ENCODE data around the gene PRAF2.

Gene PRAF2, protein sequence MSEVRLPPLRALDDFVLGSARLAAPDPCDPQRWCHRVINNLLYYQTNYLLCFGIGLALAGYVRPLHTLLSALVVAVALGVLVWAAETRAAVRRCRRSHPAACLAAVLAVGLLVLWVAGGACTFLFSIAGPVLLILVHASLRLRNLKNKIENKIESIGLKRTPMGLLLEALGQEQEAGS

DNA sequence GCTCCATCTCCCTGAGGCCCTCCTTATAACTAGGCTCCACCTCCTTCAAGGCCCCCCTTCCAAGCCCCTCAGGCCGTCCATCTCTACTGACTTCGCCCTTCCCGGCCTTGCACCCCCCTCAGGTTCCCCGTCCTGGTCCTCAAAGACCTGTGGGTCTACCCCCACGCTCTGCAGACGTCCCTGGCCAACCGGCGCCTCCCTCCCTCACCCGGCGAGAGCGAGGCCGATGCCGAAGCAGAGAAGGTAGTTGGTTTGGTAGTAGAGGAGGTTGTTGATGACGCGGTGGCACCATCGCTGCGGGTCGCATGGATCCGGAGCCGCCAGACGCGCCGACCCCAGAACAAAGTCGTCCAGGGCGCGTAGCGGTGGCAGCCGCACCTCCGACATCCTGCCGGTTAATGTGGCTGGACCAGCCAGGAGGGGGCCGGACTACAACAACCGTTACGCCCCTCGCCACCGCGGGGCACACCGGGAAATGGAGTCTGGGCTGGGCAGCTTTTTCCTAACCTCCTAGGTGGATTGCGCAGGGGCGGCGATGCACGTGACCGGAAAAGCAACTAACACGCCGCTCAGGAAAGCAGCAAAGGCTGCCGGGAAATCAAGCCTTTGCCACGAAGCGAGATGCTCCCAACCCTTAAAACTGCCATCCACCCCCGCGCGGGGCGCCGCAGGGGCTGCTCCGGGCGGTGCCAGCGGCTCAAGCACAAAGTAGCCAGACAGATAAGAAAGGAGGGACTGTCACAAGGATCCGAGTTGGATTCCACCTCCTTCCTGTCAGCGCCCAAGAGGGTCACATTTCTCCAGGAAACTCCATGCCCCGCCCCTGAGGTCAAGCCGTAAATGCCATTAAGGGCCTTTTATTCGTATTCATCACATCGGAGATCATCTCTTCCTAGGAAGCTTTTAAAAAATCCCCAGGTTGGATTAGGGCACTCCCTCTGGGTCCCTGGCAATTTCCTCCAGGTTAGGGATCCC is at the start of gene PRAF2:
TSS of gene PRAF2 (minus strand) at position 402 of the 975 bp plus-strand sequence. CDS start at position 387, 15 bp downstream.
- peak; percentile 86 for DNase-seq

DNA sequence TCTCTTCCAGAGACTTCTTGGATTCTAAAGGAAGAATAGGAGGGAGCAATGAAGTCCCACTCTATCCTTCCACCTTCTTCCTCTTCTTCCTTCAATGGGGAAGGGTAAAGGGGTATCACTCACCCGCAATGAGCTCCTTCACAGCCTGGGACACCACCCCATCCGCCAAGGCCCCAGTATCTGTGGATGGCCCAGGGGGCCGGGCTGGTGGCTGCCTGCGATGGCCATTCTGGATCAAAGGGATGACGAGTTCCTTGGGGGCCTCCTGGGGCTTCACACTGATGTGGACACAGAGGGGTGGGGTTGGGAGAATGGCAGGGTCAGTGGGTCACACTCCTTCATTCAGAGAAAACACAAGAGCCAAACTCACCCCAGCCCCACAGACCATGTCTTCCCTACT is 48.7 kb upstream of the PRAF2 start:
- no peak for DNase-seq

DNA sequence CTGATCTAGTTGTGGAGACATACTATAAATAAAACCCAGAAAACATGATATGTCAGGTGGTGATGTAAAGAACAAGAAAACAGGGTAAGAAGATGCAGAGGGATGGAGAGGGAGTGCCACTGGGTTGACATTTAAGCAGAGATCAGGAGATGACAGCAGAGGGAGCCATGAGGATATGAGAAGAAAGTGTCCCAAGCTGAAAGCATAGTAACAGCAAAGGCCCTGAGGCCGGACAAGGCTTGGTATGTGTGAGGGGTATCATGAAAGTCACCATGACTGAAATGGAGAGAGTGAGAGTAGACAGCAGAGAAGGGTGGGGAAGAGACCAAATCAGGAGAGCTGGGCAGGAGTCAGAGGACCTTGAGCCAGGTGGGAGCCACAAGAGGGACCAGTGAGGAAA is 46.3 kb upstream of the PRAF2 start:
- DNase-seq = no peak

DNA sequence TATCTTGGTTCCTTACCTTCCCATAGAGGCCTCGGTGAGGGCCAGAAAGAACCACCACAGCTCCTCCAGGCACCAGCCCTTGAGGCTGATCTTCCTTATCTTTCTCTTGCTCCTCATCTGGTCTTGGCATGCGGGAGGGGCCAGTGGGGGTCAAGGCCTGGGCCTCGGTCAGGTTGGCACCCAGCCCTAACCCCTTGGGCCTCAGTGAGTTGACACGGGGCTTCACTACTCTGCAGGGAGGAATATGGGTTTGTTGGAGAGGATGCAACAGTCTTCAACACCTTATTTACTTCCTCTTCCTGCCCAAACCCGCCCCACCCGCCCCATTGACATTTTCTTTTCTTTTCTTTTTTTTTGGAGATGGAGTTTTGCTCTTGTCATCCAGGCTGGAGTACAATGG is 43.8 kb upstream of the PRAF2 start:
- no peak for DNase-seq

DNA sequence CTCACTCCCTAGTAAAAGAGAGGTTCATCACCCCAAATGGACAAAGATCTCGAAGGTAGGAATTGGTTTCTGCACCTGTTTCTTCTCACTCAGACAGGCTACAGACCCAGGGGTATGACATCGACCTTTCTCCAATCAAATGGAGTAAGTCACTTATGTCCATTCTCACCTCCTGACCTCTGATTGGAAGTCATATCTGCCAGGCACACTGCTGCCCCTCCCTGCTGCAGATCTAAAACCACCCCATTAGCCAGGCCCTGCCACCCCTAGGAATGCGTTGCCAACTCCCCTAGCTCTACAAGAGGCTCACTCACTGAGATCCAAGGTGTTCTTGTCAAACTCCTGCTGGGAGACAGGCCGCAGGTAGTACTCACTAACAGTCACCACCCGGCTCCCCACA is 42.9 kb upstream of the PRAF2 start:
- DNase-seq = no peak

DNA sequence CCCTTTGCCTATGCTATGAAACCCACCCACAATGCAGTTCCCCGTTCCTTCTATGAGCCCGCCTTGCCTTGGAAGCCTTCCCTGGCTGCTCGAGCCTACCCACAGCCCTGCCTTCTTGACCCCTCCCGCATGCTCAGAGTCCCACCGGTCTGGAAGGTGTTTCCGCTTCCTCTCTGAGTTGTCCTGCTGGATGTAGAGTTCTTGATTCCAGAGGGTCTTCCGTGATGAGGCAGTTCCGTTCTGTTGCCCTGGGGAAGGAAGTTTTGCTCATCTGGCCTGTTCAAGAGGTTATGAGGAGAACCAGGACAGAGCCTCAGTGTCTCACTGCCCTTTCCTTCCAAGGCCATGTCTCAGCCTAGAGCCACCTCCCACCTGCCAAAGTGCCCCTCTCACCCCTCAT is 42.3 kb upstream of the PRAF2 start:
- DNase-seq = no peak

DNA sequence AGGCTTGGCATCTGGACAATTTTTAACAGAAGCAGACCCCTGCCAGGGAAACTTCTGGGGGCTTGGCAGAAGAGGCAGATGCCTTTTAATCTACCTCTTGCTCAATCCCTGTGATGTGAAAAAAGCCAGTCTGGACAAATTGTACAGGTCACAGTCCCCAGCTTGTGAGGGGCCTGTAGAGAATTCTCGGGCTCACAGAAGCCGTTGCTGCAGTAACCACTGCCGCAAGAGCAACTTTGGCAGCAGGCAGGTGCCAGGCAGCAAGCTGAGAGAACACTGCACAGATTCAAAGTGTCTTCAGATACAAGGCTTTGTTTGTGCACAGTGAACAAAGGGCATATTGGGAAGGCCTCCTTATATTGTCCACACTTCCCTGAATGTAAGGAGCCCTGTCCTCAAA is 38.0 kb upstream of the PRAF2 start:
- DNase-seq = no peak

DNA sequence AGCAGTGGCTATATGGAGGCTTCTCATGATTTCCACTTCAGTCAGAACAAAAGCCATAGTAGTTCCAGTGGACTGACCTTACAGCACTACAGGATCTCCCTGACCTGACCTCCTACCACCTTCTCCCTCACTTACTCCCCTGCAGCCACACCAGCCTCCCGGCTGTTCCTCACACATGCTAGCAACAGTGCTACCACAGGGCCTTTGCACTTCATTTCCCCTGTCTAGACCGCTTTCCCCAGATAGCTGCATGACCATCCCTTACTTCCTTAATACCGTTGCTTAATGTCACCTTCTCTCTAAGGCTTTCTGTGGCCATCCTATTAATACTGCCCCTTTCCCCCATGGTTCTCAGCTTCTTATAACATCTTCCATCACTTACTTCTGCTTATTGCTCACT is 36.6 kb upstream of the PRAF2 start:
- no peak for DNase-seq

DNA sequence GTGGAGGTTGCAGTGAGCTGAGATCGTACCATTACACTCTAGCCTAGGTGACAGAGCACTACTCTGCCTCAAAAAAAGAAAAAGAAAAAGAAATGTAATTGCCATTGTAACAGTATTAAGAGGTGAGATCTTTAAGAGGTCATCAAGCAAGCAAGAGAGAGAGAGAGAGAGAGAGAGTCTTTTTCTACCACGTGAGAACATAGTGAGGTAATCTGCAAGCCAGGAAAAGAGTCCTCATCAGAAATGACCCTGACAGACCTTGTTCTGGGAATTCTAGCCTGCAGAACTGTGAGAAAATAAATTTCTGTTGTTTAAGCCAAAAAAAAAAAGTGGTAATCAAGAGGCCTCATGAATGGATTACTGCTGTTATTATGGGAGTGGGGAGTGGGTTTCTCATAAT is 34.8 kb upstream of the PRAF2 start:
- no peak for DNase-seq

DNA sequence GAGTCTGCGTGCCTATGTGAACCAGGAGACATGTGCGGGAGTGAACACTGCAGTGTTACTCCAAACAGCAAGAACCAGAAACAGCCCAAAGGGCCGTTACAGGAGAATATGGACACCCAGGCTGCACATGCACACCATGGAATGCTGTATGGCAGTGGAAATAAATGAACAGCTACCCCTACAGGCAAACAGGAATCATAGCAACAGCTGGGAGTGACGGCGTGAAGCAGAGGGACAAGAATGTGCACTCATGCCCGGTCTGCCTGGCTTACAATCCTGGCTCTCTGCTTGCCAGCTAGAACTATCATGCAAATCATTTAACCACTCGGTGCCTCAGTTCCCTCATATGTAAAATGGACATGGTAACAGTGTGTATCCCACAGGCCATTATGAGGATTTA is 33.1 kb upstream of the PRAF2 start:
- no peak for DNase-seq

DNA sequence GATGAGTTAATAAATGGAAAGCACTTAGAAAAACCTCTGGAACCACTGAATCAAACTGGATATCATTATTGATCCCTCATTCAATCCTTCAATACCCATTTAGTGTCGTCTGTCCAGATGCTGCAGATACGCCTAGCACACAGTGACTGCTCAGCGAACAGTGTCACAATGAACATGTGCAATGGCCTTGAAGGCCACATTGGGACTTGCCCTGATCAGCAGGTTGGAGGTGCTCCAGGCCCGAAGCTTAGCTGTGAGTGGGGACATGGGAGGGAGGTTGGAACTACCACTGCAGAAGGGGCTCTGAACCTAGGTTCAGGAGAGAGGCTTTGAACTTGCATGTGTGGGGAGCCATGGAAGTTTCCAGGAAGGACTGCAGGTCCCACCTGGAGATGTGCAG is 32.5 kb upstream of the PRAF2 start:
- DNase-seq = no peak

DNA sequence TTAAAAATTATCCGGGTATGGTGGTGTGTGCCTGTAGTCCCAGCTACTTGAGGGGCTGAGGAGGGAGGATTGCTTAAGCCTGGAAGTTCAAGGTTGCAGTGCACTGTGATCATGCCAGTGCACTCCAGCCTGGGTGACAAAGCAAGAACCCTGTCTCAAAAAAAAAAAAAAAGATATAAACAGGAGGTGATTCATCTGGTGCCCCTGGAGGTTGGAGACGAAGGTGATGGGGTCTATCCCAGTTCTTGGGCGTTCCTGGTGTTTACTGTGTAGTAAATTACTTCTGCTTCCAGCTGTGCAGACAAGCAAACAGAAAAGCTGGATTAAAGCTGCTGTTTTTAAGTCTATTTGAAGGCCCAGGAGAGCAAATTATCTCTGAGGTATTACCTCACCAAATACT is 29.8 kb upstream of the PRAF2 start:
- no peak for DNase-seq

DNA sequence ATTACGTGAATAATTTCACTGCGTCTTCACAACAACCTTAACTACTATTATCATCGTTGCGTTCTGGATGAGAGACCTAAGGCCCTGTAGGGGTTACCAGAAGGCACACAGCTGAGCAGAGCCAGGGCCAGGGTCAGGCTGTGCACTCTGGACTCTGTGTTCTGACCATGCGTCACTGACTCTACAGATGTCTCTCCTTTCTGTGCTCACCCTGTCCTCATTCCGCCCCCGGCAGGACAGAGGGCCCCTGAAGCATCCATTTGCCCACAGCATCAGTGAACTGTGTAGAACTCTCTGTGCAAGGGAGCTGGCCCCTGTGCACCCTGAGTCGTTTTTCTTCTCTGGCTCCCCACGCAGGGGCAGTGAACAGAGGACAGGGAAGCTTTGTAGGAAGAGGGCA is 28.4 kb upstream of the PRAF2 start:
- no peak for DNase-seq

DNA sequence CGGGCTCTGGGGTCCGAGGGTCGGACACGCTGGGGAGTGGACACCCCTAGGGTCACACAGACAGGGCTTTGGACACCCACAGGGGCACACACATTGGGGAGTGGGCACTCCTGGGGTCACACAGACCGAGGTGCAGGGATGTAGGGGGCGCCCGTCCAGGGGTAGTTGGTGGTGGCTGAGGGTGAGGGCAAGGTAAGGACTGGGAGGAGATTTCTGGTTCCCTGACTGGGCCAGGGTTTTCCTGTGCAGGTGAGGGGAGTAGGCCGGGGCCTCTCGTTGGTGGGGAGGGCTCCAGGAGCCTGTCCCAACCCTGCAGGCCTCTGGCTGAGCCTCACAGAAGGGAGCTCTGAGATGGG is 27.8 kb upstream of the PRAF2 start:
- no peak for DNase-seq

DNA sequence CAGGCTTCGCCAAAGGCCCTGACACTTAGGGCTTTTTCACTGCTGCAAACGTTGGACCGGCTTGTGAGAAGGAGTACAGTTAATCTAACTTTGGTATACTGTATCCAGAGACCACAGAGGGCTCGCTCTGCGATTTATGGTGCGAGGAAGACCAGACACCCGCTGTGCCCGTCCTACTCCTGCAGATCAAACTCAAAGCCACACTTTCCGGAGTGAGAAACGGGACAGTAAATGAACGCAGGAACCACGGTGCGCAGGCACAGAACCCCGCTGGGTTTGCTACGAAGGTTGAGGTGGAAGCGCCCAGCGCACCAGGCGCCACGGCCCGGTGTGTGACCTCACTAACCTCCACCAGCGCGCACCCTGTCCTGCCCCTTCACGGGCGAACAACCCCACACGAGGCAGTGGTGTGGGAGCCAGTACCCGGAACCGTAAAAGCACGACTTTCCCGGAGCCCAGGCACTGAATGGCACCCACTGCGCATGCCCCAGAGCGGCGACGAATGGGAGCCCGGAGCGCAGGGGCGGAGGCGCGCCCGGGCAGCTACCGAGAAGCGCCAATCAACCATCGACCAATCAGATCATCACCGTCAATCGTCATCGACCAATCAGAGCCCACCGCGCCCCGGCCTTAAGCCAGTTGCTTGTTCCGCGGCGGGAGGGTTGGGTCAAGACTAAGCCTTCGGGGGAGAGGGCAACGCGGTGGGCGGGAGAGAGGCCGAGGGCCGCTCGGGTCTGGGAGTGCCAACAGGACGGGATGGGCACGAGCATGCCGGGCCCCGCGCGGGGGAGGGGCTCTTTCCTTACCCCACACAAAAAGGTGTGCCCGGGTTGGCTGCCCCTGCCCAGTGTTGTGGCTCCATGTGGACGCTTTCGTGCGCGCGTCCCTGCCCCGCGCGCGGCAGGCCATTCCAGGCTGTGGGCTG is 27.2 kb upstream of the PRAF2 start:
- DNase-seq = peak; percentile 84

DNA sequence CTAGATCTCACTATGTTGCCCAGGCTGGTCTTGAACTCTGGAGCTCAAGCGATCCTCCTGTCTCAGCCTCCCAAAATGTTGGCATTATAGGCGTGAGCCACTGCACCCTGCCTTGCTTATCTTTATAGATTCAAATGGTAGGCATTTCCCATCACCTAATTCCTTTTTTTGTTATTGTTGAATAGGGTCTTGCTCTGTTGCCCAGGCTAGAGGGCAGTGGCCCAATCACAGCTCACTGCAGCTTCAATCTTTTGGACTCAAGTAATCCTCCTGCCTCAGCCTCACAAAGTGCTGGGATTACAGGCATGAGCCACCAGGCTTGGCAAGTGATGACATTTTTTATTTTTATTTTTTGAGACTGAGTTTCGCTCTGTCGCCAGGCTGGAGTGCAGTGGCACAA is 22.6 kb upstream of the PRAF2 start:
- DNase-seq = no peak

DNA sequence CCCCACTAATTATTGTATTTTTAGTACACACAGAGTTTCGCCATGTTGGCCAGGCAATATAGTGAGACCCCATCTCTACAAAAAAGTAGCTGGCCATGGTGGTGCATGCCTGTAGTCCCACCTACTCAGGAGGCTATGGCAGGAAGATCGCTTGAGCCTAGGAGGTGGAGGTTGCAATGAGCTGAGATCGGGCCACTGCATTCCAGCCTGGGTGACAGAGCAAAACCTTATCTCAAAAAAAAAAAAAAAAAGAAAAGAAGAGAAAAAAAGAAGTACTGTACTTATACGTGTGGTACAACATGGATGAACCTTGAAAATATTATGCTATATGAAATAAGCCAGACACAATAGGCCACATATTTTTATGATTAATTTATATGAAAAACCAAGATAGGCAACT is 15.8 kb upstream of the PRAF2 start:
- no peak for DNase-seq

DNA sequence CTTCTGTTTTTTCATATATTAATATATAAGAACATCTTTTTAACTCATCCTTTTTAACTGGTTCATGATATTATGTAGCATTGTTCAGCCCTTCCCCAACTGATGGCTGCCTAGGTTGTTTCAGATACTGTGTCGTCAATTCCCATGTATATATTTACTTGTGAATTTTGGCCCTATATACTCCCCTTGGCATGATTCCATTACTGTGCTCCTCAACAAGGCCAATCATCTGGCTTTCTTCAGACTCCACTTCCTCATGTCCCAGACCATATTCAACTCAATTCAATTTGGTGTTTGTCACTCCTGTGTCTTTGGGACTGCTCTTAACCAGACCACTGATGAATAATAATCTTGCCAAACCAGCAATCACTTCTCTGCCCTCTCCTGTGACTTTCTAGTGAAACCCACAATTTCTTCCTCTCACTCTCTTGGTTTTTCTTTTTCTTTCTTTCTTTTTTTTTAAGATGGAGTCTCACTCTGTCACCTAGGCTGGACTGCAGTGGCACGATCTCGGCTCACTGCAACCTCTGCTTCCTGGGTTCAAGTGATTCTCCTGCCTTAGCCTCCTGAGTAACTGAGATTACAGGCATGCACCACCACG is 8.6 kb upstream of the PRAF2 start:
- DNase-seq = no peak

DNA sequence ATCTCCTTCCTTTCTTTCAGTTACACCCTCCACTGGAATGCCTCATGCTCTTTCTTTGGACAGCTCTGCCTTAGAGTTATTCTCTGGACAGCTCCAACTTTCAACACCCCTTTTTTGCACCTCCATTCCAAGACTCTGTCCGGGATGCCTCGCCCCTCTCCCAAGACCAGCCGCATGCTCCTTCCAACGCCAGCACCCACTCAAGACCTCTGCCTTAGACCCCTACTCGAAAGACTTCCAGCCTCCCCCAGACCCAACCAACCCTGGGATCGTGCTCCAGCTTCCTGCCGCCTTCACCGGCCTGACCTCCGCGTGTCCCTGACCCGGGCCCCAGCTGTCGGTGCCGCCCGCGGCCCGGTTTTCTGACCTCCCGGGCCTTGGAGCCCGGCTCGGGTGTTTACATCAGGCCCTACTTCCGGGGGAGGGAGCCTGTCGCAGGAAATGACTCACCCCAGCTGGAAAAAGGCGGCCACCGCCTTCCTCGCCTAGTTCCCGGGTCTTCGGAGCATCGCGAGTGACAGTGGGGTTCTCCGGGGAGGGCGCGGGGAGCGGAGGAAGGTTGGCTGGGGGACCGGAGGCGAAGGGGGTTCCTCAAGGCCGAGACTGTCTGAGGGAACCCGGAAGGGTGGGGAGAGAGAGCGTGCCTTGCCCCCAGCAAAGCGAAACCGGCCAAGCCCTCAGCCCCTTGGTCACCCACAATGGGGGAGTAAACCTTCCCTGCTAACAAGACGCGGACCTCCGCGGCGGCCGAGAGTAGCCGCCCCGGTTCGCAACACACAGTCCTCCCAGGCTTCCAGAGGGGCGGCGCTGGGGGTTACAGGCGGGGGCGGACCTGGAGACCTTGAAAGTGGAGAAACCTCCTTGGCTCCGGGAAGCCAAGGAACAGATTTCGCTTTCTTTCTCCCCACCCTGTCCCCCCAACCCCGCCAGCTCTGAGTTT is 6.0 kb upstream of the PRAF2 start, which contains the start of gene WDR45:
TSS of gene WDR45 (minus strand) at position 399 of the 940 bp plus-strand sequence. CDS start 1,792 bp downstream, outside the sequence.
- peak; percentile 58 for DNase-seq

DNA sequence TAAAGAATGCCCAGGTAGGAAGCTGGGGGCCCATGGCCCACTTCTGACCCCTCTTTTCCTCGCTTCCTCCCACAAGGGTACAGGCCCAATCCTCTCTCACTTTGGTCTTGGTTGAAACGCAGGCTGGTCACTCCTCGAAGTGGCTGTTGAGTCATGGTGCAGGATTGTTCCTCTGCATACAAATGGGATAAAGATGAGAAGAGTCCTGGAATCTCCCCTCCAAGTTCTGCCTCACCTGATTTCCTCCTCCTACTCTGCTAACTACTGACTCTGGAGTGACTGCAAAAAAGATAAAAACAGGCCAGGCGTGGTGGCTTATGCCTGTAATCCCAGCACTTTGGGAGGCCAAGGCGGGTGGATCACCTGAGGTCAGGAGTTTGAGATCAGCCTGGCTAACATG is 4.1 kb upstream of the PRAF2 start:
- DNase-seq = no peak

DNA sequence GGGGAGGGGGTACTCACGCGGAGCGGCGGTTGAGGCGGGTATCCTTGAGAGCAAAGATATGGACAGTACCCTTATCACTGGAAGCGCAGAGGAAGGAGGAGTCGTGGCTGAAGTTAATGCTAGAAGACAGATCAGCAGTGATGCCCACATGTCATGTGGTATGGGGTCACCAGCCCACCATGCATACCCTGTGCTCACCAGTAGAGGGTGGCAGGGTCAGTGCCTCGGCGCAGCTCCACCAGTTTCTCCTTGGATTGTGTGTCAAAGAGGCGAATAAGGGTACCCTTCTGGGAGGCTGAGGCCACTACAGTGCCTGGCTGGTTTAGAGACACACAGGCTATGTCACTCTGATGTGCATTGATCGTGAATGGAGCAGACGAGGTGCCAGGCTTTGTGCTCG is 1.5 kb upstream of the PRAF2 start:
- no peak for DNase-seq

DNA sequence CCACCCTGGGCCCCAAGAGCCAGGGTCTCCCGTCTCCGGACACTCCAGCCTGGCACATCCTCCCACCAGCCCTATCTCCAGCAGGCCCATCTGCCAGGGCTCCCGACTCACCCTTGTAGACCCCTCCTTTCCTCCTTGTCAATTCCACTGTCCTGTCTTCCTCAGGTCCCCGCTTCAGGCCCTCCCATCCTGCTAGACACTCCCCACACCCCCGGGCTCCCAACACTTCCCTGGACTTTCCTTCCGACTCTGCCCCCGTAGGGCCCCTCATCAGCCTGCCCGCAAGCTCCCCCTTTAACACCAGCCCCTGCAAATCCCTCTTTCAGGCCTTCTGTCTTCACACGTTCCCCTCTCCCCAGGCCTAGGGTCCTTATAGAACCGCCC is 1.1 kb downstream of the PRAF2 start:
- DNase-seq = no peak

All from stimulated activated CD4-positive, alpha-beta T cell treated with anti-CD3 and anti-CD28 coated beads, Interleukin-4, amount 100 ng/mL, for 1 hour (primary cell).